H1 (cell line): ENCODE measurements around the gene ADAT3. TPM values are rescaled to one million over a fixed set of nuclear protein-coding genes. Genes with fewer than 3 reads are reported as not detected.
A peak's percentile ranks its signal among the peaks of the same experiment; 100 is the strongest.

Experiments used
- CTCF ChIA-PET: fragments of 300-600 bp; sonication (Branson Sonifier 250); formaldehyde crosslinking; loops from one replicate; lab custom pipeline; 2021; ENCODE audit not compliant: partially characterized antibody; lab: Charles Lee
- POLR2A ChIA-PET: fragments of 300-600 bp; sonication (Branson Sonifier 250); formaldehyde crosslinking; loops from one replicate; lab custom pipeline; 2021; ENCODE audit warnings: inconsistent platforms; ENCODE audit not compliant: partially characterized antibody; lab: Charles Lee
- DNase-seq, 2 experiments: peaks; one replicate each; pipeline versions ENCODE4 v3.0.0 to v3.0.0-alpha.2; 2010 to 2022; ENCODE audit warnings: low spot score in 2 of 2, low read depth in 1 of 2, mixed read lengths in 1 of 2
- FAIRE-seq: peaks from 2 replicates; lab custom pipeline; 2011; peaks lifted over from hg19 to GRCh38; lab: Jason Lieb, UNC
- H2AFZ ChIP-seq: 2 replicates; pipeline ENCODE4 v1.8.1; 2012; ENCODE audit warnings: low read length, inconsistent platforms
- H2AK5ac ChIP-seq: 2 replicates; pipeline ENCODE4 v1.6.1; 2013; ENCODE audit warnings: low read depth, low read length
- H2BK120ac ChIP-seq: replicated peaks from 2 replicates; pipeline ENCODE3; 2013; ENCODE audit warnings: low read depth, low read length, inconsistent platforms
- H2BK12ac ChIP-seq: 2 replicates; pipeline ENCODE4 v1.6.1; 2013; ENCODE audit warnings: low read depth, low read length
- H2BK15ac ChIP-seq: 2 replicates; pipeline ENCODE4 v1.6.1; 2013; ENCODE audit warnings: low read length
- H2BK20ac ChIP-seq: 2 replicates; pipeline ENCODE4 v1.6.1; 2013; ENCODE audit warnings: low read length
- H2BK5ac ChIP-seq: 2 replicates; pipeline ENCODE4 v1.6.1; 2013; ENCODE audit warnings: low read depth, low read length
- H3K14ac ChIP-seq: 2 replicates; pipeline ENCODE4 v1.6.1; 2013; ENCODE audit warnings: inconsistent platforms; ENCODE audit not compliant: insufficient read length
- H3K18ac ChIP-seq: 2 replicates; pipeline ENCODE4 v1.6.1; 2013; ENCODE audit warnings: low read length; ENCODE audit errors: extremely low read depth
- H3K23ac ChIP-seq: 2 replicates; pipeline ENCODE4 v1.6.1; 2013; ENCODE audit warnings: inconsistent platforms; ENCODE audit not compliant: insufficient read length
- H3K23me2 ChIP-seq: 2 replicates; pipeline ENCODE4 v1.6.1; 2013; ENCODE audit warnings: low read depth, low read length
- H3K27ac ChIP-seq: 2 replicates; pipeline ENCODE4 v1.6.1; 2011; ENCODE audit warnings: low read depth, low read length, inconsistent platforms
- H3K27me3 ChIP-seq, 4 experiments: replicated peaks in 1 of 4; 1 replicate in 1 of 4; 2 replicates in 3 of 4; pipeline versions ENCODE4 v1.6.1 to v1.8.1; 2011 to 2013; ENCODE audit warnings: low read length in 3 of 4, mild to moderate bottlenecking in 3 of 4, inconsistent platforms in 2 of 4, mixed read lengths in 2 of 4, moderate library complexity in 1 of 4; ENCODE audit not compliant: control insufficient read depth in 3 of 4, insufficient read depth in 3 of 4; ENCODE audit errors: extremely low read depth in 1 of 4
- H3K36me3 ChIP-seq, 4 experiments: 2 replicates each; pipeline versions ENCODE4 v1.6.1 to v1.8.1; 2011 to 2013; ENCODE audit warnings: mild to moderate bottlenecking in 4 of 4, low read length in 3 of 4, moderate library complexity in 2 of 4, control low read depth in 1 of 4, inconsistent platforms in 1 of 4; ENCODE audit not compliant: insufficient read depth in 4 of 4, control insufficient read depth in 2 of 4
- H3K4ac ChIP-seq: replicated peaks from 2 replicates; pipeline ENCODE3; 2013; ENCODE audit warnings: low read length, low read depth, mixed read lengths, inconsistent platforms; ENCODE audit not compliant: insufficient read length
- H3K4me1 ChIP-seq, 4 experiments: replicated peaks in 1 of 4; 1 replicate in 1 of 4; 2 replicates in 3 of 4; pipeline versions ENCODE4 v1.6.1 to v1.8.1; 2011 to 2013; ENCODE audit warnings: low read length in 3 of 4, inconsistent platforms in 2 of 4, mixed read lengths in 1 of 4; ENCODE audit not compliant: insufficient read depth in 4 of 4, control insufficient read depth in 3 of 4
- H3K4me2 ChIP-seq, 2 experiments: 2 replicates each; pipeline versions ENCODE4 v1.6.1 to v1.8.1; 2011 to 2013; ENCODE audit warnings: low read depth in 2 of 2, low read length in 2 of 2, control low read depth in 1 of 2, inconsistent platforms in 1 of 2, mild to moderate bottlenecking in 1 of 2; ENCODE audit not compliant: insufficient read depth in 1 of 2
- H3K4me3 ChIP-seq, 4 experiments: fragments of 200-600, 300-600 bp in 1 of 4; sonication (generic), shearing (Covaris generic), sonication (Bioruptor Twin) in 1 of 4; 2 replicates each; pipeline versions ENCODE4 v1.5.1 to v1.8.1; 2011 to 2016; ENCODE audit warnings: low read length in 4 of 4, low read depth in 3 of 4, control low read depth in 2 of 4, inconsistent platforms in 2 of 4, mild to moderate bottlenecking in 2 of 4, mixed read lengths in 1 of 4, moderate library complexity in 1 of 4; ENCODE audit not compliant: insufficient read depth in 2 of 4; ENCODE audit errors: extremely low read depth in 1 of 4
- H3K56ac ChIP-seq: replicated peaks from 2 replicates; pipeline ENCODE3; 2013; ENCODE audit warnings: low read depth, mild to moderate bottlenecking, mixed read lengths, low read length, inconsistent platforms; ENCODE audit not compliant: insufficient read length
- H3K79me1 ChIP-seq: 2 replicates; pipeline ENCODE4 v1.6.1; 2013; ENCODE audit warnings: low read depth, low read length, control low read depth
- H3K79me2 ChIP-seq, 2 experiments: 2 replicates each; pipeline versions ENCODE4 v1.6.1 to v1.8.1; 2012 to 2013; ENCODE audit warnings: low read length in 2 of 2, mild to moderate bottlenecking in 2 of 2, inconsistent platforms in 1 of 2; ENCODE audit not compliant: insufficient read depth in 2 of 2, control insufficient read depth in 1 of 2
- H3K9ac ChIP-seq, 4 experiments: replicated peaks in 1 of 4; 1 replicate in 1 of 4; 2 replicates in 3 of 4; pipeline versions ENCODE4 v1.6.1 to v1.8.1; 2011 to 2013; ENCODE audit warnings: low read depth in 3 of 4, low read length in 3 of 4, control low read depth in 2 of 4, mild to moderate bottlenecking in 2 of 4, moderate library complexity in 2 of 4, inconsistent platforms in 1 of 4; ENCODE audit errors: extremely low read depth in 1 of 4
- H3K9me3 ChIP-seq, 2 experiments: 2 replicates each; pipeline versions ENCODE4 v1.6.1 to v1.8.1; 2012 to 2013; ENCODE audit warnings: mild to moderate bottlenecking in 2 of 2, moderate library complexity in 2 of 2, control low read depth in 1 of 2, inconsistent platforms in 1 of 2, low read depth in 1 of 2, low read length in 1 of 2, mixed read lengths in 1 of 2; ENCODE audit not compliant: insufficient read depth in 2 of 2
- H4K20me1 ChIP-seq, 2 experiments: replicated peaks in 1 of 2; 2 replicates each; pipeline versions ENCODE3 to v1.8.1; 2011 to 2013; ENCODE audit warnings: inconsistent platforms in 2 of 2, low read length in 2 of 2, mild to moderate bottlenecking in 1 of 2; ENCODE audit not compliant: insufficient read depth in 2 of 2, control insufficient read depth in 1 of 2
- H4K5ac ChIP-seq: 2 replicates; pipeline ENCODE4 v1.6.1; 2013; ENCODE audit warnings: low read length, low read depth, mixed read lengths, inconsistent platforms; ENCODE audit not compliant: insufficient read length
- H4K8ac ChIP-seq: 2 replicates; pipeline ENCODE4 v1.8.0; 2013; ENCODE audit warnings: mild to moderate bottlenecking, moderate library complexity, low read length, inconsistent platforms; ENCODE audit not compliant: insufficient read depth; ENCODE audit errors: extremely low read depth
- H4K91ac ChIP-seq: replicated peaks from 2 replicates; pipeline ENCODE3; 2013; ENCODE audit warnings: low read length, mixed read lengths, inconsistent platforms; ENCODE audit not compliant: insufficient read length
- CBX5 ChIP-seq: fragments of 300-800, 300-1000 bp; sonication (generic); IDR thresholded peaks from 2 replicates; pipeline ENCODE4 v1.7.1; 2016; ENCODE audit warnings: antibody characterized with exemption, low read length, low read depth
- CTBP2 ChIP-seq: IDR thresholded peaks from 2 replicates; pipeline ENCODE4 v1.7.0; 2011; ENCODE audit warnings: borderline replicate concordance, mild to moderate bottlenecking, moderate library complexity, mixed read lengths, low read length; ENCODE audit not compliant: insufficient read depth, insufficient read length
- E2F6 ChIP-seq: IDR thresholded peaks from 2 replicates; pipeline ENCODE4 v1.6.1; 2012; ENCODE audit warnings: inconsistent platforms
- FOSL1 ChIP-seq: IDR thresholded peaks from 2 replicates; pipeline ENCODE4 v1.6.1; 2011; ENCODE audit warnings: mild to moderate bottlenecking, low read depth, low read length, moderate library complexity; ENCODE audit not compliant: insufficient read depth
- GTF2F1 ChIP-seq: IDR thresholded peaks from 2 replicates; pipeline ENCODE4 v1.6.1; 2012; ENCODE audit warnings: low read depth, low read length, improper control_type of control experiment, borderline replicate concordance
- HDAC2 ChIP-seq, 2 experiments: fragments of 300-600 bp in 1 of 2; sonication (generic) in 1 of 2; IDR thresholded peaks; 2 replicates each; pipeline ENCODE4 v1.6.1; 2011 to 2012; ENCODE audit warnings: low read depth in 2 of 2, low read length in 2 of 2, mild to moderate bottlenecking in 2 of 2, moderate library complexity in 2 of 2, borderline replicate concordance in 1 of 2, inconsistent platforms in 1 of 2
- KDM1A ChIP-seq: fragments of 200-600, 300-600 bp; sonication (generic); IDR thresholded peaks from 2 replicates; pipeline ENCODE4 v1.7.1; 2016; ENCODE audit warnings: mild to moderate bottlenecking, low read length, borderline replicate concordance
- WGBS, 2 experiments: shearing (Covaris generic) in 1 of 2; methylation state at CpG; one replicate each; pipeline versions ENCODE4 v1.1.6 to v1.1.7; 2013 to 2015; ENCODE audit warnings: low lambda C conversion rate in 2 of 2, mixed read lengths in 2 of 2, inconsistent platforms in 1 of 2, low coverage in 1 of 2, missing lambda C conversion rate in 1 of 2; ENCODE audit not compliant: insufficient replicate concordance in 2 of 2, insufficient coverage in 1 of 2, insufficient read length in 1 of 2; ENCODE audit errors: extremely low coverage in 1 of 2, missing lambda C conversion rate in 1 of 2; 5-methylcytosine and 5-hydroxymethylcytosine counted together
- polyA plus RNA-seq, 7 experiments: library from polyadenylated mRNA; depleted of rRNA in 3 of 7; stranded (reverse) in 5 of 7; unstranded in 2 of 7; fragments of >200 nt in 5 of 7; fragments of 200-250 nt in 2 of 7; gene quantifications; 1 replicate in 5 of 7; 2 replicates in 1 of 7; 4 replicates in 1 of 7; pipeline versions ENCODE4 v1.2.1 to v1.2.3, GENCODE V29; 2011 to 2013; ENCODE audit warnings: missing spikeins in 2 of 7, mixed read lengths in 2 of 7
- total RNA-seq: library from RNA; stranded (reverse); fragmentation: NEBNext Ultra II Directional; extraction: Animal tissue kit (Norgen Biotek cat#: 25700); gene quantifications from 2 replicates; pipeline ENCODE4 v1.2.1, GENCODE V29; 2021
- TF ChIP-seq, protein P1 (sequence below): IDR thresholded peaks from 2 replicates; pipeline ENCODE4 v1.6.1; 2011; ENCODE audit warnings: low read depth, mild to moderate bottlenecking, low read length; ENCODE audit not compliant: insufficient read depth
- TF ChIP-seq, protein P2 (sequence below): IDR thresholded peaks from 2 replicates; pipeline ENCODE4 v1.6.1; 2011; ENCODE audit warnings: low read length, improper control_type of control experiment

The ADAT3 gene
- total and polyA plus RNA-seq, 2 of the 8 experiments (the other 6 are each of a cell fraction or from before 2014, with no cell fraction given), result 5.4 to 10.8 TPM

GRCh38 chr19:1855828-1856255 is 49.4 kb upstream of the ADAT3 start:
- Histone ChIP-seq H2BK20ac (no peak overlapping the region; the same call in 1 of the 2 replicates), H3K23me2 (peaks cover 6% of the 10 kb centered on the region; the same call in 1 of the 2 replicates), H3K27me3 (no peaks in the 10 kb centered on the region), H2BK120ac (no peak overlapping the region), H2BK12ac (peak overlapping the region; percentile 90; the same call in 1 of the 2 replicates), H3K79me1 (peaks cover 19% of the 10 kb centered on the region), H4K20me1 (peaks cover 31 to 38% of the 10 kb centered on the region in 2 experiments), H3K4ac (peak overlapping the region; percentile 92), H3K4me2 (peak overlapping the region; percentile 67 to 95), H4K8ac (no peak overlapping the region; the same call in 1 of the 2 replicates), H3K14ac (no peak overlapping the region), H2AK5ac (no peak overlapping the region; the same call in 1 of the 2 replicates), H4K91ac (no peak overlapping the region), H3K27ac (peak overlapping the region; percentile 58), H2BK5ac (peak overlapping the region; percentile 81; the same call in 1 of the 2 replicates), H3K18ac (peak overlapping the region; percentile 87), H3K4me1 (peaks cover 0 to 67% (median 55%) of the 10 kb centered on the region in 4 experiments; a peak in 6 of 7 replicates), H3K9ac (peak overlapping the region in 2 of 4 experiments; percentile 20 to 21; a peak in 2 of 7 replicates), H2AFZ (no peak overlapping the region), H3K4me3 (peak overlapping the region in 1 of 4 experiments; percentile 70; a peak in 3 of 8 replicates), H3K9me3 (no peaks in the 10 kb centered on the region), H4K5ac (no peak overlapping the region), H2BK15ac (peak overlapping the region; percentile 97; the same call in 1 of the 2 replicates), H3K56ac (no peak overlapping the region), H3K23ac (no peak overlapping the region), H3K36me3 (no peaks in the 10 kb centered on the region), H3K79me2 (peaks cover 3 to 57% of the 10 kb centered on the region in 2 experiments; a peak in 3 of 4 replicates)
- DNase-seq, result no peak
- FAIRE-seq, result no peak
- ChIA-PET POLR2A (interaction anchor here (0.7 to 2.2 kb wide), 6 partner anchors 9 to 587 kb away, joined by 4 to 9 read pairs (median 5); partner anchors contain the start of genes CIRBP and MKNK2), CTCF (interaction anchor here (0.6 to 2.5 kb wide), 5 partner anchors 11 to 42 kb away, joined by 3 to 13 read pairs (median 4); no protein-coding TSS in a partner anchor)
- 60% methylated on average over 13 of the region's 13 CpGs; no CpG with 5 or more reads in 1 of the 2 experiments for WGBS, 2 experiments
- TF ChIP-seq FOSL1 (no peak), HDAC2 (IDR thresholded peaks at IDR 0.05; ENCODE audit: borderline replicate concordance in 1 of 2, low read depth in 2 of 2, low read length in 2 of 2) (no peak), CBX5 (no peak), E2F6 (no peak), KDM1A (no peak), GTF2F1 (no peak), CTBP2 (no peak)
- TF ChIP-seq, protein P1, sequence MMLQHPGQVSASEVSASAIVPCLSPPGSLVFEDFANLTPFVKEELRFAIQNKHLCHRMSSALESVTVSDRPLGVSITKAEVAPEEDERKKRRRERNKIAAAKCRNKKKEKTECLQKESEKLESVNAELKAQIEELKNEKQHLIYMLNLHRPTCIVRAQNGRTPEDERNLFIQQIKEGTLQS, result no peak
- TF ChIP-seq, protein P2, sequence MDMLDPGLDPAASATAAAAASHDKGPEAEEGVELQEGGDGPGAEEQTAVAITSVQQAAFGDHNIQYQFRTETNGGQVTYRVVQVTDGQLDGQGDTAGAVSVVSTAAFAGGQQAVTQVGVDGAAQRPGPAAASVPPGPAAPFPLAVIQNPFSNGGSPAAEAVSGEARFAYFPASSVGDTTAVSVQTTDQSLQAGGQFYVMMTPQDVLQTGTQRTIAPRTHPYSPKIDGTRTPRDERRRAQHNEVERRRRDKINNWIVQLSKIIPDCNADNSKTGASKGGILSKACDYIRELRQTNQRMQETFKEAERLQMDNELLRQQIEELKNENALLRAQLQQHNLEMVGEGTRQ, result no peak
